ENCODE measurements around the gene PRDM10.

DNA sequence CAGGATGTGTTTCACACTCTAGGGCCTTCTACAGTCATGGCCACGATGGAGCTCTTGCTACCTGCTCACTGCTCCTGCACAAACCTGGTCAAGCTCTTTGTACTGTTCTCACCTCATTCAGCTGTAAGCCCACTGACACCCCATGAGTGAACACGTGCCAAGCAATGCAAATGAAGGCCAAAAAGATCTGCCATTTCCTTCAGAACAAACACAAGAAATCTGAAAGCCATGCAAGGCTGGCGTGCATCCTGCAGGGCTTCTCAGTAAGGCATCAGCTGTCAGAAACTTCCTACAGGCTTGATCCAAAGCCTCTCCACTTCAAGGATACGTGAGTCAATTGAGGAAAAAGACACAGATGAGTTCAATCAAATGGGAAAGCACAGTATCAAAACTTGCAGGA is 63.1 kb downstream of the PRDM10 start:
- no peak for TF ChIP-seq RAD21 (conservative IDR thresholded peaks at IDR 0.05)
- TF ChIP-seq, protein P1, sequence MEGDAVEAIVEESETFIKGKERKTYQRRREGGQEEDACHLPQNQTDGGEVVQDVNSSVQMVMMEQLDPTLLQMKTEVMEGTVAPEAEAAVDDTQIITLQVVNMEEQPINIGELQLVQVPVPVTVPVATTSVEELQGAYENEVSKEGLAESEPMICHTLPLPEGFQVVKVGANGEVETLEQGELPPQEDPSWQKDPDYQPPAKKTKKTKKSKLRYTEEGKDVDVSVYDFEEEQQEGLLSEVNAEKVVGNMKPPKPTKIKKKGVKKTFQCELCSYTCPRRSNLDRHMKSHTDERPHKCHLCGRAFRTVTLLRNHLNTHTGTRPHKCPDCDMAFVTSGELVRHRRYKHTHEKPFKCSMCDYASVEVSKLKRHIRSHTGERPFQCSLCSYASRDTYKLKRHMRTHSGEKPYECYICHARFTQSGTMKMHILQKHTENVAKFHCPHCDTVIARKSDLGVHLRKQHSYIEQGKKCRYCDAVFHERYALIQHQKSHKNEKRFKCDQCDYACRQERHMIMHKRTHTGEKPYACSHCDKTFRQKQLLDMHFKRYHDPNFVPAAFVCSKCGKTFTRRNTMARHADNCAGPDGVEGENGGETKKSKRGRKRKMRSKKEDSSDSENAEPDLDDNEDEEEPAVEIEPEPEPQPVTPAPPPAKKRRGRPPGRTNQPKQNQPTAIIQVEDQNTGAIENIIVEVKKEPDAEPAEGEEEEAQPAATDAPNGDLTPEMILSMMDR (IDR thresholded peaks at IDR 0.05; ENCODE audit: poor library complexity, severe bottlenecking), result no peak
- TF ChIP-seq TAF1 (IDR thresholded peaks at IDR 0.05; ENCODE audit: low read depth), result no peak
- TF ChIP-seq EZH2 (IDR thresholded peaks at IDR 0.05; ENCODE audit: borderline replicate concordance, insufficient read depth, low read length, poor library complexity, severe bottlenecking), result no peak
- no peak for TF ChIP-seq EP300 (conservative IDR thresholded peaks at IDR 0.05; ENCODE audit: poor library complexity, severe bottlenecking)
- TF ChIP-seq SMC3 (conservative IDR thresholded peaks at IDR 0.05; ENCODE audit: poor library complexity), result no peak
